Measurements from ENCODE around the gene PHLDB2.

DNA sequence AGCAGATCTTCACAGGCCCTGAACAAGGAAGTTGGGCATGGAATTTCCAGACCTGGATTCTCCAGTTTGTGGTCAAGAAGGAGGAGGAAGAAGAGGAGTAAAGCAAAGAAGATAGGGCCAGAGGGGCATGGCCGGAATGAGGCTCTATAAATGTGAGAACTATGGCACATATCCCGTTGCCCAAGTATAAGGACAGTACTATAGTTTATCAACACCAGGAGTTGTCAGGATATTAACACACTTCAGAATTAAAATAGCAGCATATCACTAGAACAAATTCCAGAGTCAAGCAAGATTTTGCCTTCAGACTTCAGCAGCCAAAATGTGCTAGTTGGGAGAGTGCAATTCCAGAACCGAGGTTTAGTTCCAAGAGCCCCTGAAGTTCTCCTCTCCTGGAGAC, 38.4 kb upstream of the PHLDB2 start:
- TF ChIP-seq, protein P1, sequence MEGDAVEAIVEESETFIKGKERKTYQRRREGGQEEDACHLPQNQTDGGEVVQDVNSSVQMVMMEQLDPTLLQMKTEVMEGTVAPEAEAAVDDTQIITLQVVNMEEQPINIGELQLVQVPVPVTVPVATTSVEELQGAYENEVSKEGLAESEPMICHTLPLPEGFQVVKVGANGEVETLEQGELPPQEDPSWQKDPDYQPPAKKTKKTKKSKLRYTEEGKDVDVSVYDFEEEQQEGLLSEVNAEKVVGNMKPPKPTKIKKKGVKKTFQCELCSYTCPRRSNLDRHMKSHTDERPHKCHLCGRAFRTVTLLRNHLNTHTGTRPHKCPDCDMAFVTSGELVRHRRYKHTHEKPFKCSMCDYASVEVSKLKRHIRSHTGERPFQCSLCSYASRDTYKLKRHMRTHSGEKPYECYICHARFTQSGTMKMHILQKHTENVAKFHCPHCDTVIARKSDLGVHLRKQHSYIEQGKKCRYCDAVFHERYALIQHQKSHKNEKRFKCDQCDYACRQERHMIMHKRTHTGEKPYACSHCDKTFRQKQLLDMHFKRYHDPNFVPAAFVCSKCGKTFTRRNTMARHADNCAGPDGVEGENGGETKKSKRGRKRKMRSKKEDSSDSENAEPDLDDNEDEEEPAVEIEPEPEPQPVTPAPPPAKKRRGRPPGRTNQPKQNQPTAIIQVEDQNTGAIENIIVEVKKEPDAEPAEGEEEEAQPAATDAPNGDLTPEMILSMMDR (IDR thresholded peaks at IDR 0.05): no peak
- TF ChIP-seq EP300 (IDR thresholded peaks at IDR 0.05) (no peak), POLR2A (IDR thresholded peaks at IDR 0.05; ENCODE audit: low read depth) (no peak), POLR2AphosphoS5 (IDR thresholded peaks at IDR 0.05) (no peak)

Data from esophagus muscularis mucosa (tissue), 4 donors.